H1 (cell line): Measurements from ENCODE around the gene PLCB4. TPM values are rescaled to one million over a fixed set of nuclear protein-coding genes. Genes with fewer than 3 reads are reported as not detected.

ENCODE experiments used
- CTCF ChIA-PET: fragments of 300-600 bp; sonication (Branson Sonifier 250); formaldehyde crosslinking; loops from one replicate; lab custom pipeline; 2021; ENCODE audit not compliant: partially characterized antibody; lab: Charles Lee
- POLR2A ChIA-PET: fragments of 300-600 bp; sonication (Branson Sonifier 250); formaldehyde crosslinking; loops from one replicate; lab custom pipeline; 2021; ENCODE audit warnings: inconsistent platforms; ENCODE audit not compliant: partially characterized antibody; lab: Charles Lee
- DNase-seq, 2 experiments: peaks; one replicate each; pipeline versions ENCODE4 v3.0.0 to v3.0.0-alpha.2; 2010 to 2022; ENCODE audit warnings: low spot score in 2 of 2, low read depth in 1 of 2, mixed read lengths in 1 of 2
- FAIRE-seq: peaks from 2 replicates; lab custom pipeline; 2011; peaks lifted over from hg19 to GRCh38; lab: Jason Lieb, UNC
- H2AFZ ChIP-seq: 2 replicates; pipeline ENCODE4 v1.8.1; 2012; ENCODE audit warnings: low read length, inconsistent platforms
- H2AK5ac ChIP-seq: 2 replicates; pipeline ENCODE4 v1.6.1; 2013; ENCODE audit warnings: low read depth, low read length
- H2BK120ac ChIP-seq: replicated peaks from 2 replicates; pipeline ENCODE3; 2013; ENCODE audit warnings: low read depth, low read length, inconsistent platforms
- H2BK12ac ChIP-seq: 2 replicates; pipeline ENCODE4 v1.6.1; 2013; ENCODE audit warnings: low read depth, low read length
- H2BK15ac ChIP-seq: 2 replicates; pipeline ENCODE4 v1.6.1; 2013; ENCODE audit warnings: low read length
- H2BK20ac ChIP-seq: 2 replicates; pipeline ENCODE4 v1.6.1; 2013; ENCODE audit warnings: low read length
- H2BK5ac ChIP-seq: 2 replicates; pipeline ENCODE4 v1.6.1; 2013; ENCODE audit warnings: low read depth, low read length
- H3K14ac ChIP-seq: 2 replicates; pipeline ENCODE4 v1.6.1; 2013; ENCODE audit warnings: inconsistent platforms; ENCODE audit not compliant: insufficient read length
- H3K18ac ChIP-seq: 2 replicates; pipeline ENCODE4 v1.6.1; 2013; ENCODE audit warnings: low read length; ENCODE audit errors: extremely low read depth
- H3K23ac ChIP-seq: 2 replicates; pipeline ENCODE4 v1.6.1; 2013; ENCODE audit warnings: inconsistent platforms; ENCODE audit not compliant: insufficient read length
- H3K23me2 ChIP-seq: 2 replicates; pipeline ENCODE4 v1.6.1; 2013; ENCODE audit warnings: low read depth, low read length
- H3K27ac ChIP-seq: 2 replicates; pipeline ENCODE4 v1.6.1; 2011; ENCODE audit warnings: low read depth, low read length, inconsistent platforms
- H3K27me3 ChIP-seq, 4 experiments: replicated peaks in 1 of 4; 1 replicate in 1 of 4; 2 replicates in 3 of 4; pipeline versions ENCODE4 v1.6.1 to v1.8.1; 2011 to 2013; ENCODE audit warnings: low read length in 3 of 4, mild to moderate bottlenecking in 3 of 4, inconsistent platforms in 2 of 4, mixed read lengths in 2 of 4, moderate library complexity in 1 of 4; ENCODE audit not compliant: control insufficient read depth in 3 of 4, insufficient read depth in 3 of 4; ENCODE audit errors: extremely low read depth in 1 of 4
- H3K36me3 ChIP-seq, 4 experiments: 2 replicates each; pipeline versions ENCODE4 v1.6.1 to v1.8.1; 2011 to 2013; ENCODE audit warnings: mild to moderate bottlenecking in 4 of 4, low read length in 3 of 4, moderate library complexity in 2 of 4, control low read depth in 1 of 4, inconsistent platforms in 1 of 4; ENCODE audit not compliant: insufficient read depth in 4 of 4, control insufficient read depth in 2 of 4
- H3K4ac ChIP-seq: replicated peaks from 2 replicates; pipeline ENCODE3; 2013; ENCODE audit warnings: low read length, low read depth, mixed read lengths, inconsistent platforms; ENCODE audit not compliant: insufficient read length
- H3K4me1 ChIP-seq, 4 experiments: replicated peaks in 1 of 4; 1 replicate in 1 of 4; 2 replicates in 3 of 4; pipeline versions ENCODE4 v1.6.1 to v1.8.1; 2011 to 2013; ENCODE audit warnings: low read length in 3 of 4, inconsistent platforms in 2 of 4, mixed read lengths in 1 of 4; ENCODE audit not compliant: insufficient read depth in 4 of 4, control insufficient read depth in 3 of 4
- H3K4me2 ChIP-seq, 2 experiments: 2 replicates each; pipeline versions ENCODE4 v1.6.1 to v1.8.1; 2011 to 2013; ENCODE audit warnings: low read depth in 2 of 2, low read length in 2 of 2, control low read depth in 1 of 2, inconsistent platforms in 1 of 2, mild to moderate bottlenecking in 1 of 2; ENCODE audit not compliant: insufficient read depth in 1 of 2
- H3K4me3 ChIP-seq, 4 experiments: fragments of 200-600, 300-600 bp in 1 of 4; sonication (generic), shearing (Covaris generic), sonication (Bioruptor Twin) in 1 of 4; 2 replicates each; pipeline versions ENCODE4 v1.5.1 to v1.8.1; 2011 to 2016; ENCODE audit warnings: low read length in 4 of 4, low read depth in 3 of 4, control low read depth in 2 of 4, inconsistent platforms in 2 of 4, mild to moderate bottlenecking in 2 of 4, mixed read lengths in 1 of 4, moderate library complexity in 1 of 4; ENCODE audit not compliant: insufficient read depth in 2 of 4; ENCODE audit errors: extremely low read depth in 1 of 4
- H3K56ac ChIP-seq: replicated peaks from 2 replicates; pipeline ENCODE3; 2013; ENCODE audit warnings: low read depth, mild to moderate bottlenecking, mixed read lengths, low read length, inconsistent platforms; ENCODE audit not compliant: insufficient read length
- H3K79me1 ChIP-seq: 2 replicates; pipeline ENCODE4 v1.6.1; 2013; ENCODE audit warnings: low read depth, low read length, control low read depth
- H3K79me2 ChIP-seq, 2 experiments: 2 replicates each; pipeline versions ENCODE4 v1.6.1 to v1.8.1; 2012 to 2013; ENCODE audit warnings: low read length in 2 of 2, mild to moderate bottlenecking in 2 of 2, inconsistent platforms in 1 of 2; ENCODE audit not compliant: insufficient read depth in 2 of 2, control insufficient read depth in 1 of 2
- H3K9ac ChIP-seq, 4 experiments: replicated peaks in 1 of 4; 1 replicate in 1 of 4; 2 replicates in 3 of 4; pipeline versions ENCODE4 v1.6.1 to v1.8.1; 2011 to 2013; ENCODE audit warnings: low read depth in 3 of 4, low read length in 3 of 4, control low read depth in 2 of 4, mild to moderate bottlenecking in 2 of 4, moderate library complexity in 2 of 4, inconsistent platforms in 1 of 4; ENCODE audit errors: extremely low read depth in 1 of 4
- H3K9me3 ChIP-seq, 2 experiments: 2 replicates each; pipeline versions ENCODE4 v1.6.1 to v1.8.1; 2012 to 2013; ENCODE audit warnings: mild to moderate bottlenecking in 2 of 2, moderate library complexity in 2 of 2, control low read depth in 1 of 2, inconsistent platforms in 1 of 2, low read depth in 1 of 2, low read length in 1 of 2, mixed read lengths in 1 of 2; ENCODE audit not compliant: insufficient read depth in 2 of 2
- H4K20me1 ChIP-seq, 2 experiments: replicated peaks in 1 of 2; 2 replicates each; pipeline versions ENCODE3 to v1.8.1; 2011 to 2013; ENCODE audit warnings: inconsistent platforms in 2 of 2, low read length in 2 of 2, mild to moderate bottlenecking in 1 of 2; ENCODE audit not compliant: insufficient read depth in 2 of 2, control insufficient read depth in 1 of 2
- H4K5ac ChIP-seq: 2 replicates; pipeline ENCODE4 v1.6.1; 2013; ENCODE audit warnings: low read length, low read depth, mixed read lengths, inconsistent platforms; ENCODE audit not compliant: insufficient read length
- H4K8ac ChIP-seq: 2 replicates; pipeline ENCODE4 v1.8.0; 2013; ENCODE audit warnings: mild to moderate bottlenecking, moderate library complexity, low read length, inconsistent platforms; ENCODE audit not compliant: insufficient read depth; ENCODE audit errors: extremely low read depth
- H4K91ac ChIP-seq: replicated peaks from 2 replicates; pipeline ENCODE3; 2013; ENCODE audit warnings: low read length, mixed read lengths, inconsistent platforms; ENCODE audit not compliant: insufficient read length
- BRCA1 ChIP-seq: IDR thresholded peaks from 2 replicates; pipeline ENCODE4 v1.6.1; 2012; ENCODE audit warnings: low read depth, low read length, improper control_type of control experiment
- E2F6 ChIP-seq: IDR thresholded peaks from 2 replicates; pipeline ENCODE4 v1.6.1; 2012; ENCODE audit warnings: inconsistent platforms
- HDAC6 ChIP-seq: IDR thresholded peaks from one replicate; pipeline ENCODE4 v1.7.1; 2012; ENCODE audit warnings: low read depth, mild to moderate bottlenecking, inconsistent platforms, low read length, moderate library complexity
- JUN ChIP-seq: IDR thresholded peaks from 2 replicates; pipeline ENCODE4 v1.6.1; 2011; ENCODE audit warnings: low read depth, mild to moderate bottlenecking, improper control_type of control experiment, low read length
- WGBS, 2 experiments: shearing (Covaris generic) in 1 of 2; methylation state at CpG; one replicate each; pipeline versions ENCODE4 v1.1.6 to v1.1.7; 2013 to 2015; ENCODE audit warnings: low lambda C conversion rate in 2 of 2, mixed read lengths in 2 of 2, inconsistent platforms in 1 of 2, low coverage in 1 of 2, missing lambda C conversion rate in 1 of 2; ENCODE audit not compliant: insufficient replicate concordance in 2 of 2, insufficient coverage in 1 of 2, insufficient read length in 1 of 2; ENCODE audit errors: extremely low coverage in 1 of 2, missing lambda C conversion rate in 1 of 2; 5-methylcytosine and 5-hydroxymethylcytosine counted together
- polyA plus RNA-seq, 7 experiments: library from polyadenylated mRNA; depleted of rRNA in 3 of 7; stranded (reverse) in 5 of 7; unstranded in 2 of 7; fragments of >200 nt in 5 of 7; fragments of 200-250 nt in 2 of 7; gene quantifications; 1 replicate in 5 of 7; 2 replicates in 1 of 7; 4 replicates in 1 of 7; pipeline versions ENCODE4 v1.2.1 to v1.2.3, GENCODE V29; 2011 to 2013; ENCODE audit warnings: missing spikeins in 2 of 7, mixed read lengths in 2 of 7
- total RNA-seq: library from RNA; stranded (reverse); fragmentation: NEBNext Ultra II Directional; extraction: Animal tissue kit (Norgen Biotek cat#: 25700); gene quantifications from 2 replicates; pipeline ENCODE4 v1.2.1, GENCODE V29; 2021

Gene PLCB4
- total and polyA plus RNA-seq, 2 of the 8 experiments (the other 6 are each of a cell fraction or from before 2014, with no cell fraction given) = 3.2 to 14.1 TPM

GRCh38 chr20:9498322-9498721 lies 429.4 kb downstream of the PLCB4 start:
- Histone ChIP-seq H3K23me2 (no peaks in the 10 kb centered on the region), H2AFZ (no peak overlapping the region), H2BK12ac (no peak overlapping the region), H2BK5ac (no peak overlapping the region), H2AK5ac (no peak overlapping the region), H3K79me1 (no peaks in the 10 kb centered on the region), H2BK120ac (no peak overlapping the region), H3K4me3 (no peak overlapping the region)
- DNase-seq = no peak
- TF ChIP-seq E2F6 (no peak), HDAC6 (no peak), JUN (no peak), BRCA1 (no peak)
- TF ChIP-seq, all 59 proteins: peak for 0
- Histone ChIP-seq H4K20me1 (no peaks in the 10 kb centered on the region), H3K23ac (no peak overlapping the region), H3K14ac (no peak overlapping the region), H2BK15ac (no peak overlapping the region), H2BK20ac (no peak overlapping the region), H3K56ac (no peak overlapping the region), H3K18ac (no peak overlapping the region), H4K91ac (no peak overlapping the region), H3K4me2 (no peak overlapping the region), H3K27me3 (0 out of 7 replicates have a peak, but pooled peaks cover 0 to 4% (median 1%) of the 10 kb centered on the region in 4 experiments), H3K79me2 (no peaks in the 10 kb centered on the region), H3K4ac (no peak overlapping the region), H3K4me1 (no peaks in the 10 kb centered on the region), H4K5ac (no peak overlapping the region), H4K8ac (no peak overlapping the region), H3K9me3 (no peaks in the 10 kb centered on the region; a peak in 1 of 4 replicates), H3K27ac (no peak overlapping the region), H3K9ac (no peak overlapping the region), H3K36me3 (no peaks in the 10 kb centered on the region)
- ChIA-PET CTCF (interaction anchor here (1.0 to 2.3 kb wide), 2 partner anchors 30 to 119 kb away, joined by 3 to 9 read pairs; no protein-coding TSS in a partner anchor), POLR2A (no interaction called here)
- 96% methylated on average over 2 of the region's 4 CpGs; no CpG with 5 or more reads in 1 of the 2 experiments for WGBS, 2 experiments
- FAIRE-seq = no peak
